NB4 (cell line): ENCODE measurements around the gene NRL.
"Not testable (repeated sequence)": the region's sequence is repeated elsewhere in the genome, so short reads cannot be mapped to it uniquely, and the experiment has no call there.

Experiments used
- POLR2A ChIP-seq: IDR thresholded peaks from 2 replicates; pipeline ENCODE4 v1.6.1; 2011; ENCODE audit warnings: mild to moderate bottlenecking; ENCODE audit not compliant: insufficient read length; ENCODE audit errors: extremely low read depth
- TF ChIP-seq, protein P1 (sequence below): IDR thresholded peaks from one replicate; pipeline ENCODE4 v1.5.1; 2012; ENCODE audit warnings: low read depth, low read length

DNA sequence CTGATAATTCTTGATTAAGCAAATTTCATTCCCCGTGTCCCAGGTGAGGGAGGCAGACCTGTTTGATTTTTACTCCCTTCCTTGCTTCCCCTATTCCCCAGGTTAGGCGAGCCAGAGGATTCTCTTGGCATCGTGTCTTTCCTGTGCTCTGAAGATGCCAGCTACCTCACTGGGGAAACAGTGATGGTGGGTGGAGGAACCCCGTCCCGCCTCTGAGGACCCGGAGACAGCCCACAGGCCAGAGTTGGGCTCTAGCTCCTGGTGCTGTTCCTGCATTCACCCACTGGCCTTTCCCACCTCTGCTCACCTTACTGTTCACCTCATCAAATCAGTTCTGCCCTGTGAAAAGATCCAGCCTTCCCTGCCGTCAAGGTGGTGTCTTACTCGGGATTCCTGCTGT lies 64.0 kb downstream of the NRL start:
- TF ChIP-seq, protein P1, sequence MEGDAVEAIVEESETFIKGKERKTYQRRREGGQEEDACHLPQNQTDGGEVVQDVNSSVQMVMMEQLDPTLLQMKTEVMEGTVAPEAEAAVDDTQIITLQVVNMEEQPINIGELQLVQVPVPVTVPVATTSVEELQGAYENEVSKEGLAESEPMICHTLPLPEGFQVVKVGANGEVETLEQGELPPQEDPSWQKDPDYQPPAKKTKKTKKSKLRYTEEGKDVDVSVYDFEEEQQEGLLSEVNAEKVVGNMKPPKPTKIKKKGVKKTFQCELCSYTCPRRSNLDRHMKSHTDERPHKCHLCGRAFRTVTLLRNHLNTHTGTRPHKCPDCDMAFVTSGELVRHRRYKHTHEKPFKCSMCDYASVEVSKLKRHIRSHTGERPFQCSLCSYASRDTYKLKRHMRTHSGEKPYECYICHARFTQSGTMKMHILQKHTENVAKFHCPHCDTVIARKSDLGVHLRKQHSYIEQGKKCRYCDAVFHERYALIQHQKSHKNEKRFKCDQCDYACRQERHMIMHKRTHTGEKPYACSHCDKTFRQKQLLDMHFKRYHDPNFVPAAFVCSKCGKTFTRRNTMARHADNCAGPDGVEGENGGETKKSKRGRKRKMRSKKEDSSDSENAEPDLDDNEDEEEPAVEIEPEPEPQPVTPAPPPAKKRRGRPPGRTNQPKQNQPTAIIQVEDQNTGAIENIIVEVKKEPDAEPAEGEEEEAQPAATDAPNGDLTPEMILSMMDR, result not testable (repeated sequence)
- TF ChIP-seq POLR2A, result not testable (repeated sequence)
